H9 (cell line): ENCODE data around the gene S100P. TPM values are rescaled to one million over a fixed set of nuclear protein-coding genes. Genes with fewer than 3 reads are reported as not detected.

Source experiments
- DNase-seq: peaks from one replicate; pipeline ENCODE4 v3.0.0-alpha.2; 2017
- H2AFZ ChIP-seq: one replicate; pipeline ENCODE4 v1.6.1; 2013; ENCODE audit warnings: mild to moderate bottlenecking, low read length, control low read depth, moderate library complexity
- H2AK5ac ChIP-seq: 2 replicates; pipeline ENCODE4 v1.6.1; 2013; ENCODE audit warnings: low read length, control low read depth, mixed read lengths; ENCODE audit not compliant: insufficient read length
- H2BK120ac ChIP-seq: one replicate; pipeline ENCODE4 v1.6.1; 2013; ENCODE audit warnings: low read depth, mild to moderate bottlenecking, low read length, control low read depth, inconsistent platforms; ENCODE audit not compliant: poor library complexity, severe bottlenecking
- H2BK12ac ChIP-seq: 2 replicates; pipeline ENCODE4 v1.6.1; 2013; ENCODE audit warnings: low read length, control low read depth, mixed read lengths, low read depth; ENCODE audit not compliant: insufficient read length
- H2BK15ac ChIP-seq: 2 replicates; pipeline ENCODE4 v1.6.1; 2013; ENCODE audit warnings: low read depth, low read length, control low read depth
- H2BK20ac ChIP-seq: one replicate; pipeline ENCODE4 v1.6.1; 2013; ENCODE audit warnings: low read depth, mild to moderate bottlenecking, low read length, control low read depth, inconsistent platforms; ENCODE audit not compliant: poor library complexity, severe bottlenecking
- H2BK5ac ChIP-seq: 2 replicates; pipeline ENCODE4 v1.6.1; 2013; ENCODE audit warnings: low read length, control low read depth, mixed read lengths; ENCODE audit not compliant: insufficient read length
- H3K14ac ChIP-seq: 2 replicates; pipeline ENCODE4 v1.6.1; 2013; ENCODE audit warnings: low read length, control low read depth; ENCODE audit not compliant: insufficient read depth
- H3K18ac ChIP-seq: 2 replicates; pipeline ENCODE4 v1.6.1; 2013; ENCODE audit warnings: low read depth, mild to moderate bottlenecking, mixed read lengths, low read length, control low read depth; ENCODE audit not compliant: insufficient read length
- H3K23ac ChIP-seq: 2 replicates; pipeline ENCODE4 v1.6.1; 2013; ENCODE audit warnings: low read length, control low read depth, mixed read lengths, low read depth; ENCODE audit not compliant: insufficient read length
- H3K23me2 ChIP-seq: 2 replicates; pipeline ENCODE4 v1.6.1; 2013; ENCODE audit warnings: low read depth, mild to moderate bottlenecking, mixed read lengths, low read length, control low read depth; ENCODE audit not compliant: insufficient read length, poor library complexity, severe bottlenecking
- H3K27ac ChIP-seq: 2 replicates; pipeline ENCODE4 v1.5.1; 2013; ENCODE audit warnings: low read length, control low read depth, mixed read lengths, low read depth; ENCODE audit not compliant: insufficient read length
- H3K27me3 ChIP-seq: 2 replicates; pipeline ENCODE4 v1.6.1; 2013; ENCODE audit warnings: low read length, control low read depth, inconsistent platforms; ENCODE audit not compliant: insufficient read depth
- H3K4ac ChIP-seq: 2 replicates; pipeline ENCODE4 v1.6.1; 2013; ENCODE audit warnings: low read depth, mild to moderate bottlenecking, control low read depth, inconsistent platforms, low read length, moderate library complexity
- H3K4me1 ChIP-seq: 2 replicates; pipeline ENCODE4 v1.6.1; 2013; ENCODE audit warnings: low read length, control low read depth, inconsistent platforms; ENCODE audit not compliant: insufficient read depth
- H3K4me2 ChIP-seq: 2 replicates; pipeline ENCODE4 v1.6.1; 2013; ENCODE audit warnings: low read length, control low read depth, mixed read lengths; ENCODE audit not compliant: insufficient read length, insufficient read depth
- H3K56ac ChIP-seq: 2 replicates; pipeline ENCODE4 v1.6.1; 2013; ENCODE audit warnings: low read depth, mild to moderate bottlenecking, mixed read lengths, low read length, control low read depth; ENCODE audit not compliant: insufficient read length
- H3K79me1 ChIP-seq: 2 replicates; pipeline ENCODE4 v1.6.1; 2013; ENCODE audit warnings: low read depth, mild to moderate bottlenecking, moderate library complexity, low read length, control low read depth, inconsistent platforms; ENCODE audit not compliant: insufficient read depth, poor library complexity, severe bottlenecking
- H3K79me2 ChIP-seq: 2 replicates; pipeline ENCODE4 v1.6.1; 2013; ENCODE audit warnings: low read length, control low read depth, inconsistent platforms; ENCODE audit not compliant: insufficient read depth
- H3K9ac ChIP-seq: 2 replicates; pipeline ENCODE4 v1.6.1; 2013; ENCODE audit warnings: low read length, control low read depth, mixed read lengths; ENCODE audit not compliant: insufficient read length; ENCODE audit errors: extremely low read depth
- H3K9me3 ChIP-seq: one replicate; pipeline ENCODE4 v1.6.1; 2013; ENCODE audit warnings: low read depth, low read length, inconsistent platforms; ENCODE audit not compliant: control insufficient read depth
- H3T11ph ChIP-seq: one replicate; pipeline ENCODE4 v1.6.1; 2013; ENCODE audit warnings: mild to moderate bottlenecking, low read length, control low read depth, inconsistent platforms
- H4K20me1 ChIP-seq: one replicate; pipeline ENCODE4 v1.6.1; 2013; ENCODE audit not compliant: control insufficient read depth, insufficient read length, insufficient read depth
- H4K5ac ChIP-seq: 2 replicates; pipeline ENCODE4 v1.6.1; 2013; ENCODE audit warnings: low read depth, mild to moderate bottlenecking, mixed read lengths, low read length, control low read depth; ENCODE audit not compliant: insufficient read length
- H4K8ac ChIP-seq: replicated peaks from 2 replicates; pipeline ENCODE4 v1.6.1; 2013; ENCODE audit warnings: low read length, control low read depth, mixed read lengths, low read depth; ENCODE audit not compliant: insufficient read length
- H4K91ac ChIP-seq: 2 replicates; pipeline ENCODE4 v1.6.1; 2013; ENCODE audit warnings: low read depth, mild to moderate bottlenecking, moderate library complexity, mixed read lengths, low read length, control low read depth; ENCODE audit not compliant: insufficient read length
- H3K27ac Mint-ChIP-seq, 3 experiments: 2 replicates in 2 of 3; 3 replicates in 1 of 3; pipeline ENCODE4 v1.8.0; 2020 to 2021; ENCODE audit warnings: mixed read lengths in 3 of 3, mild to moderate bottlenecking in 1 of 3, moderate library complexity in 1 of 3
- H3K27me3 Mint-ChIP-seq: 2 replicates; pipeline ENCODE4 v1.8.0; 2021; ENCODE audit warnings: low read depth, mild to moderate bottlenecking, moderate library complexity, mixed read lengths
- H3K36me3 Mint-ChIP-seq, 3 experiments: 2 replicates in 2 of 3; 3 replicates in 1 of 3; pipeline ENCODE4 v1.8.0; 2020 to 2021; ENCODE audit warnings: low read depth in 3 of 3, mixed read lengths in 3 of 3; ENCODE audit not compliant: insufficient read depth in 1 of 3
- H3K4me1 Mint-ChIP-seq, 2 experiments: 2 replicates each; pipeline ENCODE4 v1.8.0; 2020; ENCODE audit warnings: mixed read lengths in 2 of 2
- H3K4me3 Mint-ChIP-seq, 2 experiments: 2 replicates in 1 of 2; 3 replicates in 1 of 2; pipeline ENCODE4 v1.8.0; 2020 to 2021; ENCODE audit warnings: mild to moderate bottlenecking in 2 of 2, mixed read lengths in 2 of 2, moderate library complexity in 1 of 2
- H3K9me3 Mint-ChIP-seq, 2 experiments: 2 replicates in 1 of 2; 3 replicates in 1 of 2; pipeline ENCODE4 v1.8.0; 2020; ENCODE audit warnings: mild to moderate bottlenecking in 2 of 2, mixed read lengths in 2 of 2, moderate library complexity in 1 of 2
- WGBS: extraction: QIAGEN DNeasy Blood & Tissue Kit; methylation state at CpG from one replicate; pipeline ENCODE4 v1.1.7; 2013; ENCODE audit warnings: missing lambda C conversion rate, low lambda C conversion rate, mixed read lengths; ENCODE audit not compliant: insufficient read length; ENCODE audit errors: extremely low coverage; 5-methylcytosine and 5-hydroxymethylcytosine counted together
- total RNA-seq: library from RNA; stranded (reverse); gene quantifications from 2 replicates; pipeline ENCODE4 v1.2.1, GENCODE V29; 2021
- TF ChIP-seq, protein P1 (sequence below): fragments of 200-600 bp; sonication (generic); conservative IDR thresholded peaks from 3 replicates; pipeline ENCODE4 v1.8.0; 2021; ENCODE audit warnings: antibody characterized with exemption, mild to moderate bottlenecking

The S100P gene
- total RNA-seq, 1 experiment from 2014 or later = not detected

DNA sequence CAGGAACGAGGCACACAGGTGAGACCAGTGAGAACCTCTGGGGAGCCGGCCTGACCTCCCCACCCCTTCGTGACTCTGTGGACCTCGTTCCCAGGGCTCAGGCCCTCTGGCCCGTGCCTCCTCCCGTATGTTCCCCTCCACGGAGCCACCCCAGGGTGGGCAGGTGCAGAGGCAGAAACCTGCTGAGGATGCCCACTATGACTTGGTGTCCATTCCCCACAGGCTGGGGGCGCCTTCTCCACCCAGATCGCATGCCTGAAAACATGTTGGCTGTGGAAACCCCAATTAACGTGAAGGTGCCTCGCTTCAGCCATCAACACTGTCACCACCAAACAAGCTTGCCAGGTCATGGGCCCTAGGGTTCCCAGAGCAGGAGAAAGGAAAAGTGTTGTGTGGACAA is 49.3 kb downstream of the S100P start:
- WGBS = no CpG with 5 or more reads among the region's 11 CpGs
- Histone ChIP-seq H4K8ac (no peak overlapping the region), H4K20me1 (peaks cover 2% of the 10 kb centered on the region), H3K4ac (no peak overlapping the region), H3K79me2 (no peaks in the 10 kb centered on the region), H3T11ph (no peak overlapping the region), H3K4me1 (no peaks in the 10 kb centered on the region), H3K23me2 (no peaks in the 10 kb centered on the region), H2BK120ac (no peak overlapping the region), H3K9me3 (no peaks in the 10 kb centered on the region), H3K27ac (no peak overlapping the region), H3K18ac (no peak overlapping the region), H3K56ac (no peak overlapping the region), H4K5ac (no peak overlapping the region), H3K27me3 (no peaks in the 10 kb centered on the region), H3K23ac (no peak overlapping the region), H2BK5ac (no peak overlapping the region), H2BK15ac (no peak overlapping the region), H3K4me2 (no peak overlapping the region), H2AK5ac (no peak overlapping the region), H3K9ac (no peak overlapping the region), H4K91ac (no peak overlapping the region), H3K79me1 (no peaks in the 10 kb centered on the region), H2BK20ac (no peak overlapping the region), H2BK12ac (no peak overlapping the region), H3K14ac (no peak overlapping the region; the same call in 1 of the 2 replicates), H2AFZ (no peak overlapping the region)
- Mint-ChIP-seq H3K36me3 (no peaks in the 10 kb centered on the region; a peak in 1 of 7 replicates), H3K4me1 (0 out of 4 replicates have a peak, but pooled peaks cover 0 to 5% of the 10 kb centered on the region in 2 experiments), H3K27me3 (peaks cover 1% of the 10 kb centered on the region), H3K27ac (no peak overlapping the region), H3K9me3 (peaks cover 6 to 8% of the 10 kb centered on the region in 2 experiments; a peak in 2 of 5 replicates), H3K4me3 (no peak overlapping the region)
- TF ChIP-seq, protein P1, sequence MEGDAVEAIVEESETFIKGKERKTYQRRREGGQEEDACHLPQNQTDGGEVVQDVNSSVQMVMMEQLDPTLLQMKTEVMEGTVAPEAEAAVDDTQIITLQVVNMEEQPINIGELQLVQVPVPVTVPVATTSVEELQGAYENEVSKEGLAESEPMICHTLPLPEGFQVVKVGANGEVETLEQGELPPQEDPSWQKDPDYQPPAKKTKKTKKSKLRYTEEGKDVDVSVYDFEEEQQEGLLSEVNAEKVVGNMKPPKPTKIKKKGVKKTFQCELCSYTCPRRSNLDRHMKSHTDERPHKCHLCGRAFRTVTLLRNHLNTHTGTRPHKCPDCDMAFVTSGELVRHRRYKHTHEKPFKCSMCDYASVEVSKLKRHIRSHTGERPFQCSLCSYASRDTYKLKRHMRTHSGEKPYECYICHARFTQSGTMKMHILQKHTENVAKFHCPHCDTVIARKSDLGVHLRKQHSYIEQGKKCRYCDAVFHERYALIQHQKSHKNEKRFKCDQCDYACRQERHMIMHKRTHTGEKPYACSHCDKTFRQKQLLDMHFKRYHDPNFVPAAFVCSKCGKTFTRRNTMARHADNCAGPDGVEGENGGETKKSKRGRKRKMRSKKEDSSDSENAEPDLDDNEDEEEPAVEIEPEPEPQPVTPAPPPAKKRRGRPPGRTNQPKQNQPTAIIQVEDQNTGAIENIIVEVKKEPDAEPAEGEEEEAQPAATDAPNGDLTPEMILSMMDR = no peak
- no peak for DNase-seq

Other genes starting within 250 kb of the S100P start
- 8.1 and 8.6 TPM in 2 replicates for gene PPP2R2C, start 221.3 kb upstream of the S100P start, total RNA-seq
- gene MAN2B2, start 118.7 kb upstream of the S100P start, total RNA-seq = 5.8 and 5.9 TPM in 2 replicates
- gene MRFAP1, start 53.2 kb upstream of the S100P start, total RNA-seq = 328 and 329 TPM in 2 replicates
- gene MRFAP1L1, start 16.0 kb downstream of the S100P start, total RNA-seq = 57.7 and 60.3 TPM in 2 replicates
- gene BLOC1S4, start 22.3 kb downstream of the S100P start, total RNA-seq = 14.3 and 14.9 TPM in 2 replicates
- gene KIAA0232, start 88.8 kb downstream of the S100P start, total RNA-seq = 24.9 and 28.5 TPM in 2 replicates
- gene TBC1D14, start 215.9 kb downstream of the S100P start, total RNA-seq = 44.5 and 50.2 TPM in 2 replicates